Fibroblast of lung (primary cell): ENCODE measurements around the gene SCMH1.

ENCODE experiments used
- CTCF ChIP-seq, 2 donors: IDR thresholded peaks in 1 of 2; conservative IDR thresholded peaks in 1 of 2; 1 replicate in 1 of 2; 2 replicates in 1 of 2; pipeline ENCODE4 v1.5.1; 2011 to 2012; ENCODE audit warnings: low read length in 2 of 2, control low read depth in 1 of 2, inconsistent platforms in 1 of 2, low read depth in 1 of 2, mild to moderate bottlenecking in 1 of 2
- EZH2 ChIP-seq: IDR thresholded peaks from 2 replicates; pipeline ENCODE4 v1.5.1; 2012; ENCODE audit warnings: low read length, control low read depth, mild to moderate bottlenecking; ENCODE audit errors: missing control alignments

GRCh38 chr1:41048540-41048939 lies 193.6 kb downstream of the SCMH1 start:
- TF ChIP-seq CTCF (conservative IDR thresholded peaks at IDR 0.05 in 1 of 2, IDR thresholded peaks at IDR 0.05 in 1 of 2; ENCODE audit: low read depth in 1 of 2, low read length in 2 of 2) (no peak), EZH2 (no peak)
